Bone marrow (tissue), 2 donors: ENCODE data around the gene ANKRD10.

Source experiments
- DNase-seq, 2 donors: peaks; one replicate each; lab custom pipeline; 2025; lab: John Stamatoyannopoulos, UW

ANKRD10 gene

DNA sequence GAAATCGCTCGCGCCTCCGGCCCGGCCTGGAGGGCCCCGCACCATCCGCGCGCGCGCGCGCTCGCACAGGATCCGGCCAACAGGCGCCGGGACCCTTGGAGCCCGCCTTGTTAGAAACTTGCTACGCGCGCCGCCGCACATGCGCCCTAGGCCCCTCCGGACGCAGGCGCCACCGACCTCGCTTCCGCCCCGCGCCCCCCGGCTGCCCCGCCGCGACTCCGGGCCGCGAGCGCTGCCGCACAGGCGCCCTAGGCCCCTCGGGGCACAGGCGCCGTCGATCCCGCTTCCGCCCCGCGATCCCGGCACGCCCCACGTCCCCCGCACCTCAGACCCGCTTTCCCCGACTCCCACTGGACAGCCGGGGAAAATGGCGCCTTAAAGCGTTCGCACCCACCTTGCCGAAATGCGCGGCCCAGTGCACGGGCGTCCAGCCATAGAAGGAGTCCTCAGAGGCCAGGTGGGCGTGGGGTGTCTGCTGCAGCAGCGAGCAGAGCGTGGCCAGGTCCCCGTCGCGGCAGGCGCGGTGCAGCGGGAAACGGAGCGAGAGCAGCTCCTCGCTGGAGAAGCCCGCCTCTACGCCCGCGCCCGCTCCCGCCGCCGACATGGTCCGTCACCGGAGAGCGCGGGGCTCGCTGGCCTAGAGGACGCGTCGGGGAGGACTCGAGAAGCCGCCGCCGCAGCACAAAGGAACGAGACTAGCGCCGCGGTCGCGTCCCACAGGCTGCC is 375 bp downstream of the ANKRD10 start:
- DNase-seq, result peak; percentile 22 to 82

DNA sequence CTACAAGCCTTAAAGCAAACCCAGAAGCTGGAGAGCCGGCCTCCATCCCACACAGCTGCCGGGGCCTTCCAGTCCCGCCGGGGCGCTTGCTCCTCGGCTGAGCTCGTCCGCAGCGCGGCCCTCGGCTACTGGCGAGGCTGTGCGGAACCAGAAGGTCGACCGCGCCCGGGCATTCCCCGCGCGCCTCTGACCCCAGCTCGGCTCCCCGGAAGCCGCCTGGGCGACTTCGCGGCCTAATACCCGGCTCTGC is 863 bp downstream of the ANKRD10 start:
- DNase-seq, result no peak

DNA sequence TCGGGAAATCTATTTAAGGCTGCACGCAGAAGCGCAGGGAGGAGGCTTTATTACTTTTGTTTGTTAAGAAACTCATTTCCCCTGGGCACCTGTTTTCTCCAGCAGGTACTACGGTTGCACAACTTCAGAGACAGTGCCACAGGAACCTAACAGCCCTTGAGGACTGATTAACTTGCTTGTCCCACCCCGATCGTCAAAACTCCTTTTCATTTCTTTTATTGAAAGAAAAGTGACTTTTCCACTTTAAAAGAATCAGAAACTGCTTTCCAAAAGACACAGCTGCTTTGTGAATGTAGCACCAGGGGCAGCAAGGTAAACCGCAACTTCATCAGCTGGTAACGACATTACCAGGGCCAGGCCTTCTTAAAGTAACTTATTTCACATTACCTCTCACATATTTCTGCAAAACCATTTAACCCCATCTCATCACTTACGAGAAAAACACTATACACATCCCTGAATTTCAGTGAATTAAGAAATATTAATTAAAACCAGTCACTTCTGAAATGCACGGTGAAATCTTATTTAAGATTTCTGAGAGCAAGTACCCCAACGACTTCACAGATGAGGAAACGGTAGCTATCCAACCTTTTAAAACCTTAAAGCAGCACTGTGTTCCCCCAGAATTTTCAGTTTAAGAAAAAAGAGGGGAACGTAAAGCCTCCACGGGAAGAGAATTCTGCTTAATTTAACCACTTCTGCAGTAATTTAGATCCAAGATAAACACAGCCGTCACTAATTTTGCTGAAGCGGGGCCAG is 1.4 kb downstream of the ANKRD10 start:
- DNase-seq, result no peak

DNA sequence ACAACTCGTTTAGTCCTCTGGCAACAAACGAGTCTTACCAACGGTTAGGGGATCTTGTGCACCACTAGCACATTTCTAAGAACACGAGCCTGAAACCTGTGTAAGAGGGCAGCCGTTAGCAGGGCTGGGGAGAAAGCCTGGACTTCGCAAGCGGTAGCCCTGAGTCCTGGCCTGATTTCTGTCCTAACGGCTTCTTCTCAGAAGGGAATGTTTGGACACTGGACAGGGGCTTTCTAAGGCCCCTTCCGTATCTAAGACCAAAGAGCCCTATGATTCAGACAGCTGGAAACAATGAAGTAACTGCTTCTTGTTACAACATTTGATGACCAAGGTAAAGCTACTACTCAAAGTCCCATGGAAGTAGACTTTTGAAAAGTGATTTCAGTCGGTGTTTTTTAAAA is 2.2 kb downstream of the ANKRD10 start:
- DNase-seq, result no peak

DNA sequence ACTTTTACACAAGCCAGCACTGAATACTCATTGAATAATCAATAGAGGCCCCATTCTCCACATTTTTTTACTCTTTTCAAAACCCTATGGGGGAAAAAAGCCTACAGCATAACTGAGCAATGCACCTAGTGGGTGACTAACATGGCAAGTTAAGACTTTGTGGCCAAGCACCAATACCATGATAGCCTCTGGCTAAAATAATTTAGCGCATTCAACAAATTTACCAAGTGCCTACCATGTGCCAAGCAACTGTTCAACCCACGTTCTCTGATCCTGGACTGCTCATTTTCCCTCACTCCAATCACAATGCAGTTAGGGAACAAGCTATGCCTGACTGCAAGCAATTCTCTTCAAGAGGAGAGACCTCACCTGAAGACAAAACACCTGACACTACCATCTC is 3.0 kb downstream of the ANKRD10 start:
- DNase-seq, result no peak

DNA sequence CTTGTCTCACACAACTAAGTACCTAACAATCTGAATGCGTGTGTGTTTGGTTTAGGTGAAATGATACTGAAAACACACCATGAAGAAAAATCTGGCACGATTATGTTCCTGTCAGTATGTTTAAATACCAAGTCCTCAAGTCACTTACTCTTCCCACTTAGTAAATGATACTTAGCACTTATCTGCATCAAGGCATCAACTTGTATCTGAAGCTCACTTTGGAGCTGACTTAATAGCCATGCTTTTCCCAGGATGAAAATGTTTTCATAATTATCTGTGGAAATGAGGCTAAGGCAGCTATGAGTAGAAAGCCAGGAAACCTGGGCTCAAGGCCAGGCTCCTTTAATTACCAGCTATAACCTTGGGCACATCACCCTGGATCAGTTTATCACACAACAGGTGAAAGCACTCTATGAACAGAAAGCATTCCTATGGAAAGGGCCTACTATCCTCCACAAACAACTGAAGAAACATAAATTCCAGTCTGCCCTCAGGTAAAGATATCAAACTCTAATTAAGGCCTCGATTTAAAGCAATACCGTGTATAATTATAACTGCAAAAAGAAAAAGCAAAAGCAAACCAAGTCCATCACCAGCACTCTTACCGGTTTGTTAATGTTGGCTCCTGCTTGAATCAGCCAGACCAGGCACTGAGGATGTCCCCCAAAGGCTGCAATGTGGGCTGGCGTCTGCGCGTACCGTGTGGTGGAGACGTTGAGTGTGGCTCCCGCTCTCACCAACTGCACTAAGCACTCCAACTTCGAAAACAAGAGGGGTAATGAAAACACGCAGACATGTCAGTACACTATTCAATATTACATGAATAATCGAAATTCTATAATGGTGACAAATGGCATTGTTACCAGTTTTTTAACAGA is 4.6 kb downstream of the ANKRD10 start:
- DNase-seq, result no peak

DNA sequence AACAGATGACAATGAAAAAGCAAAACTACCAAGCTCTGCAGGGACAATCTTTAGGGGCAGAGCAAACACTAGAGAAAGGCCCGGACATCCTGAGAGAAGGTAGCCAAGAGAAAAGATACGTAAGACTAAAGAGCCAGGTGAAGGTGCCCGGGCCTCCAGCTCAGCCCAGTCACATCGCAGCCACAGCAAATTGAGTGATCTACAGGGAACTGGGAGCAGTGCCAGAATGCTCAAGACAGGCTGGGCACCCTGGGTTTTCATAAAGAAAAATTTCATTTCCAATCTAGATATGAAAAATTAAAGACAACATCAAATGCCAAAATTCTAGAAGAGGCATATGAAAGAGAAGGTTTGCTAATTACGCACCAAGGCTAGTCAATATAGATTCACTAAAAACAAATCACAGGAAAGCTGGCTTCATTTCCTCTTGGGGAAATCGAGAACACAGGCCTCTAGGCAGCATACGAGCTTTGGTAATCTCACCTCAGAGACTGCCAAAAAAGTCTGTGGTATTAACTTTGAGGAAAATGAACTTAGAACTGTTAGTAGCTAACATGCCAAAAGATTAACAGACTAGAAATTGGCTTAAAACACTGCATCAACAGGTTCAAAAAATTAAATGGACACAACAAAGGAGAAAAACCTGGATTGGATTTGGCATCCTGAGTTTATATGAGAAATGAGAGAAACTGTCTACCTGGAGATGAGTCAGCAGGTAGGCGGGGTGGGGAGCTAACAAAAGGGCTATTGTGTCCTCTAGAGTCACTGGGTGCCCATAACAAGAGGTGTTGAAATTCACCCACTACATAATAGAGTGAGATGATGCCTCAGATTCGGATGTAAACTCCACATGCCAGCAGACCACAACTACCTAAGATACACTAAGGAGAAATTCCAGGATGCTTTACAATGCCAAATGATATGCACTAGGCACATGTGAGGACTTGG is 6.6 kb downstream of the ANKRD10 start:
- no peak for DNase-seq

DNA sequence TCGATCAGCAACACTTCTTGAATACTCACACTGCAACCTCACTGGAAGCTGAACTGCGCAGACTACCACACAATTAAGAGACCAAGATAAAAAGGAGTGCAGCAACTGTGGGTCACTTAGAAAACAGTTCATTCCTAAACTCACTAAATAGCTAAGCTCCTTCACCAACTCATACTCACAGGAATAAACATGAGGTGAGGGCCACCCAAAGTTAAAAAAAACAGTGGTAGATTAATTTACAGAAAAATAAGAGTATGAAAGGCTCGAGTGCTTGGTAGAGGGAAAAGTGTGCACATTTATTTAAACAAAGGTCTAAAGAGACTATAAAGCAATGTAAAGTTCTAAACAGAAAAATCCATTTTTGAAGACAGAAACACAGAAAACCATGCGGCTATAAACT is 7.6 kb downstream of the ANKRD10 start:
- DNase-seq, result no peak

DNA sequence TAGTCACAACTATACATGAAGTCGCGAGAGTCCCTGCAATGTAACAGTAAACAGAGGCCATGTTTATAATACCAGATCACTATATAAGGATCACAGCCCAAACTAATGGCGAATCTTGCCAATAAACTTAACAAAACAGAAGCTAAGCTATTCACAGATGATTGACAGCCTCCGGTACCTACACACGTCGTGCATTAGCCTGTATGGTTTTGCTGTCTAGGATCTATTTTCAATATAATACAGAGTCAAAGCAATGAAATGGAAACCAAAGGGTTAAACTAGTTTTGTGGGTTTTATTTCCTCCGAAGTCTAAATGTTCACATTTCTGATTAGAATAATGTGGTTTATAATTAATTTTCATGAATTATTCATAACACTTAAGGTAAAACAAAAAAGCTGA is 10.1 kb downstream of the ANKRD10 start:
- DNase-seq, result no peak

DNA sequence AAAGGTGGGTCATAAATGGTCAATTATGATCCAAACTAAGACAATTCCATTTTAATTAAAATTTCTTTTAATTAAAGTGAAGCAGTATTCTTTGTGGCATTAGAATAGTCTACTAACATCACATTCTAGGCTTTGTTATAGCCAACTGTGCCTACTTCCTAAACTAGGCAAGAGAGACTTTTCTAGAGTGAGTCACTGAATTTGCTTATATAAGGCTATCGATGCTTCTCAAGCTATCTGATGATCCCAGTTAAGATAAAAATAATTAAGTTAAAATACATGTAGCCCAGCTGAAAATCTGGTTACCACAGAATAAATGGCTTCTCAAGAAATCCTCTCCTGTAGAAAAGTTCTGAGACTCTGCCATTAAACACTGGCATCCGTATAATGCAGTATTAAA is 12.5 kb downstream of the ANKRD10 start:
- no peak for DNase-seq

DNA sequence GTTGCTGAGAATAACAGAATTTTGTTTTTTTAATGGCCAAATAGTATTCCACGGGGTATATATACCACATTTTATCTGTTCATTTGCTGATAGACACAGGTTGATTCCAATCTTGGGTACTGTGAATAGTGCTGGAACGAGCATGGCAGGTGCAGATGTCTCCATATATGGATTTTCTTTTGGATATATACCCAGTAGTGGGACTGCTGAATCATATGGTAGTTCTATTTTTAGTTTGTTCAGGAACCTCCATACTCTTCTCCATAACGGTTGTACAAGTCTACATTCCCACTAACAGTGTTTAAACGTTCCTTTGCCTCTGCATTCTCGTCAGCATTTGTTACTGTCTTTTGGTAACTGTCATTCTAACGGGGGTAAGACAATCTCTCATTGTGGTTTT is 17.3 kb downstream of the ANKRD10 start:
- DNase-seq, result no peak

DNA sequence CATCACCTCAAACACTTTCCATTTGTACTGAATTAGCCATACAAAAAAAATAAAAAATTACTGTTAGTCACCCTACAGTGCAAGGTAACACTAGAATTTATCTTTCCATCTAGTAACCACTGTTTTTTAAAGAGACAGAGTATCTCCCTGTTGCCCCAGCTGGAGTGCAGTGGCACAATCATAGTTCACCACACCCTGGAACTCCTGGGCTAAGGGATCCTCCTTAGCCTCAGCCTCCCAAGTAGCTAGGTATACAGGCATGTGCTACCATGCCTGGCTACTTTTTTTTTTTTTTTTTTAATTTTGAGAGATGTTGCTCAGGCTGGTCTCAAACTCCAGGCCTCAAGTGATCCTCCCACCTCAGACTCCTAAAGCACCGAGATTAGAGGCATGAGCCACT is 17.9 kb downstream of the ANKRD10 start:
- DNase-seq, result no peak

DNA sequence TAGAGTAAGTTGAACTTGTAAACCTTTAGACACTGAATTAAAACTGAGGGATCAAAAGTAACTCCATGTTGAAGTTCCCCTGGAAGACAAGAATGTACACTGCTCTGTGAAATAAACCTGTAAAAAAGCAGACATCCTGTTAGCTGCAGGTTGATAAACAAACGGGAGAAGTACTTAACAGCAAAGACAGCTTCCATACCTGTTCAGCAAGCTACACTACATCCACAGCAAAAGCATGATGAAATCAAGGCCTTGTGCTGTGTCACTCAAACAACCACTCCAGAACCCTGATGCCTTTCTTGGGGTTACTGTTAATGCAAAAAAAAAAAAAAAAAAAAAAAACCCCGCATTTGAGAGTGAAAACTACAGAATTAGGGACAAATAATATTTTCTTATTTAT is 20.8 kb downstream of the ANKRD10 start:
- no peak for DNase-seq

DNA sequence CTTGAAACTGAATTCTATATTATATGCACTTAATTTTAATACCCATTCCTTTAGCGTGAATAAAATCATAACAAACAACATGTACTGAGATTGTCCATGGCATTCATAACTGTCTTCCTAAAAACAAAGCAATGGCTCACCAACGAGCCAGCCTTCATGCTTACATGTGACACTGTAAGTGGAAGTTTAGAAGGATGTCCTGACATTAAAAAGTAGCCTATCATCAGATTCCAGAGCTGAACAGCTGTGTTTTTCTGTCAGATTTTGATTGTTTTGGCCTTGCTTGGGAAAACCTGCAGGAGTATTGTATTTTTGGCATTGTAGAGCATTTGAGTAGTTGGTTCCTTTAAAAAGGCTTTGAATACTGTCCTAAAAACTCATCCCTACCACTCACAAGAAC is 21.3 kb downstream of the ANKRD10 start:
- DNase-seq, result no peak

DNA sequence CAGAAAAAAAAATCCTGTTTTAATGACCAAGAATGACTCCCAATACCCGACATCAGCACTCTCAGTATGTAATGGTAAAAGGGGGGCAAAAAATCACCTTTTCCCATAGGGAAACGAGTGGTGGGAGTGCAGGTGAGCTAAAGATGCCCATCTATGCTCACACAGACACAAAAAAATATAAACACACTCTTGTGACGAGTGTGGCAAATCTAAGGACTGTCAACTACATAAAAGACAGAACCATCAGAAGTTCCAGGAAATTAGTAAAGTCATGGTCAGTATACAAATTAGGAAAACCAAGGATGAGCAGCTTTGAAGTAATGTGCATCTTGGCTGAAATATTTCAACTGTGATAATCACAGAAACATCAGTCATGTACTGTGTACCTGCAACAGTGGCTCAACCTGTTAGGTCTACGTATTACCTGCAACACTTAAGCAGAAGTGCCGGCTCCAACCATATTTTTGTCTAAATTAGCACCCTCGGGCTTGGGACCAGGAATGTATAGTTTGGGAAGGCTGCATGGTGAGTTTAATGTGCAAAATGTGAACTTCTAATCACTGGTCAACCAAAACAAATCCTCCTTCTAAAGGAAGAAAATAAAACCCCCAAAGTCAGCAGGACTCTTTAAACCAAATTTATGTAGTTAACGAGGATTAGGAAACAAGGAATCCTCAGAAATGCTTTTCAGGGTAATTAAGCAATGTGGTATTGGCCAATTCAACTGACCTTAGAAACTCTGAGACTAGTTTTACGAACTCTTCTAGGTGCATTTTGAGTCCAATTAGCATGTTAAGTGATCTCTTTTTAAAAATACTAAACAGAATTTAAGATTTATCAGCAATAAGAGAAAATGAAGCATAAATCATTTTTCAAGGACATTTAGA is 24.3 kb downstream of the ANKRD10 start:
- DNase-seq, result no peak

DNA sequence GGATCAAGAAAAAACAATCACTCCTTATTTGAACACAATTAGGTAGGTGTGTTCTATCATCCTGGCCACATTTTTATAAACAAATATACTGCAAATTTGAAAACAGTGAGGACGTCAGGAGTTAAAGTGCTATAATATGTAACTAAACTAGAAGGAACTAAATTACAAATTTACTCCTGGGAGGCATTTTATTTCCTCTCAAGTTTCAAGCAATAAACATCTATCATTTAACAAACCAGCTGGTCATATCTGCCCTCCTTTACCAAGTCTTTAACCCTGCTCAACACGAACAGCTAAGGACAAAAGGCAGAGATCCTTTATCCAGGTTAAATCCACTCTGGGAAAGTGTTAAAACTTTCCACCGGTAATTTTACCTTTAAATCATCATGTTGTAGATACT is 26.5 kb downstream of the ANKRD10 start:
- no peak for DNase-seq

DNA sequence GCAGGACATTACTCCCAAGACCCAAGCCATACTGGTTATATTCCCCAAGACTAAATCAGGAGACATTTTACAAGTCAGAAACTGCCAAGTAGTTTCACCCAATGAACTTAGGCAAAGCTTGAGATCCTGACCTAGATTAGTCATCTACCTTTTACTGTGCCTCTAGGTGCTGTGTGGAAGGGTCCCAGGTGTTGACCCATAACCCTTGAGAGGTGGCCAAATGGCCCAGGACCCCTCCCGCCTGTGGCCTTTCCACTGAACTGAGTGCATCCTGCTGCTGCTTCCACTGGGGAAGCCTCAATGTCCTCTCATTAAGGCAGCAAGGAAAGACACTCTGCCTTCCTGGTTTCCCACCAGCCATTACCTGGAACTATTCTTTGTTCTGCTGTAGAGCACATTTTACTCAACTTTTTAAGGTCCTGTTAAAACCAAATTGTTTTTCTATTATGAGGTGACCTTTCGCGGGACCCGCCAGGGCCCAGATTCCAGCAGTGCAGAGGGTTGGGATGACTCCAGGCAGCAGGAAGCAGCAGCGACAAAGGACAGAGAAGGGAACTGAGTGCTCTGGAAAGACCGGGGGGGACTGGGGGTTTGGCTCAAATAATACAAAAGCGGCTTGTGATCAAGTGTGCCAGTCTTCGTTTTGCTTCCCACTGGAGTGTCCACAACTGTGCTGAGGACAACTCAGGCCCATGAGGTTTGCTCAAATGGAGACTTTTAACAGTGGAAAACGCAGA is 27.1 kb downstream of the ANKRD10 start:
- DNase-seq, result no peak

DNA sequence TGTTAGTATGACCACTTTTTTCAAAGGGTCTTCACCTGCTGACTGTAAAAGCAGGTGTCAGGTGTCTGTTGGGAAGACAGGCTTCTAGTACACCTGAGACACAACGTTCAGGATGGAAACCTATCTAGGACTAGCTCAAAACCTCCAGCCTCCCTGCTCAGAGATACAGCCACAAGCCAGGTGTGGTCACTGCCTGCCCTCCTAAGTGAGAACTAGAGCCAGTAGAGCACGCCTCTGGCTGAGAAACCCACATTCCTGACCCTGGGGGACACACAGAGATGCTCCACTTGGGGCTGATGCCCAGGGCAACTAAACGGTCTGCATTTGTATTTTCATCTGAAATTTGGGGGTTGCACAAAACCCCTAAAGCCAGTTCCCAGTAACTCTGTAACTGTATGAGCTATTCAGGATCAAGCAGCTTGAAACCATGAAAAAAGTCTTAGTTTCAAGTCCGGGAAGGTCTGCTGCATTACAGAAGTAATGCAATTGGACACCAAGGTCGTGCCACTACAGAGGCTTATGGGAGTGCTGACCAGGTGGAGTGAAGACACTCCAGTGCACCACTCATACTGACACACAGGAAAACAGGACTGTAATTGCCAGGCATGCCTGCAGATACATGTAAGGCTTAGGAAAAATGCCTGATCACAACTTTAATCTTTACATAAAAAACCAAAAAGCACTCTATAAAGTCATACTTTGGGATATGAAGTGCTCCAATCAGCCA is 27.8 kb downstream of the ANKRD10 start:
- DNase-seq, result no peak
